Measurements from ENCODE around the gene PLCB1. TPM values are rescaled to one million over a fixed set of nuclear protein-coding genes. Genes with fewer than 3 reads are reported as not detected.
"Not testable (repeated sequence)": the region's sequence is repeated elsewhere in the genome, so short reads cannot be mapped to it uniquely, and the experiment has no call there.

The PLCB1 gene
- polyA plus RNA-seq, 4 donors: 1.8 to 5.4 (median 2.0) TPM

GRCh38 chr20:8159217-8159616 lies 27.2 kb downstream of the PLCB1 start:
- H3K4me3 ChIP-seq (ENCODE audit: low read depth in 1 of 3, low read length in 3 of 3); H3K36me3 ChIP-seq (ENCODE audit: control insufficient read depth in 3 of 3, insufficient read depth in 2 of 3, low read depth in 1 of 3, low read length in 3 of 3); H3K27ac ChIP-seq (ENCODE audit: low read depth in 1 of 3, low read length in 2 of 3); H3K27me3 ChIP-seq (ENCODE audit: control insufficient read depth in 3 of 3, insufficient read depth in 3 of 3, low read length in 3 of 3); FAIRE-seq; H3K4me1 ChIP-seq (ENCODE audit: control insufficient read depth in 3 of 3, insufficient read depth in 2 of 3, low read depth in 1 of 3, low read length in 2 of 3); DNase-seq: not testable (repeated sequence)
- H3K9me3 ChIP-seq (ENCODE audit: control insufficient read depth in 2 of 2, insufficient read depth in 1 of 2, low read depth in 1 of 2, low read length in 1 of 2): peaks cover 0 to 11% of the 10 kb centered on the region in 2 donors
- 50 to 100% (median 95%) methylated on average over 1 of the region's 1 CpG for whole genome bisulfite sequencing, 3 donors

DNA sequence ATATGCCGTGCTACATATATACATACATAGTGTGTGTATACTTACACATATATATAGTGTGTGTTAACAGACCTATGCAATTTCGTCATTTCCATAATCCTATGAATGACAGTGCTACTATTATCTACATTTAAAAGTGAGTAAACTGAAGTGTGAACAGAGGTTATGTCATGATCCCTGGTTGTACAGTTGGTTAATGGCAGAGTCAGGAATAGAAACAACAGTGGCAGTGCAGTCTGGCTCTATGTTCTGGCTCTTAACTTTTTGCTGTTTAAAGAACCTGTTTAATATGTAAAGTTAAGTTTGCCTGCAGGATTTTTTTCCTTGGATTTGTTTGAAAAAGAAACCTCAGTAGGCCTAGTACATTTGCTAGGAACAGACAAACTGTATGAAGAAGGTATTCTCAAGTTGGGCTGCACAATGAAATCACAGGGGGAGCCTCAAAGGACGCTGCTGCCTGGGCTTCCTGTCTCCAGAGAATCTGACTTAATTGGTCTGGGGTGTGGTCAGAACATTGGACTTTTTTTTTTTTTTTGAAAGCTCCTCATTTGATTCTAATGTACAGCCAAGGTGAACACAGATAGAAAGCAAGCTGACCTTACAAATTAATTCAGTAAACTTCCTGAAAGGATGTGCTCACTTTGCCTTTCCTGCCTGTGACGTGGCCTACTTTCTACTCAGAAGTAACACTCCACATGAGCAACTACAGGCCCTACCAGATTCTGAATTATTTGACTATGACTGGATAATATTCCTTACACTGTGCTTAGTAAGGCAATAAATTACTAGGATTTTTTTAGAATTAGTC lies 29.4 kb downstream of the PLCB1 start:
- Histone ChIP-seq H3K9me3 (ENCODE audit: control insufficient read depth in 2 of 2, insufficient read depth in 1 of 2, low read depth in 1 of 2, low read length in 1 of 2) (peaks cover 0 to 11% of the 10 kb centered on the region in 2 donors), H3K4me1 (ENCODE audit: control insufficient read depth in 3 of 3, insufficient read depth in 2 of 3, low read depth in 1 of 3, low read length in 2 of 3) (peaks cover 0 to 6% (median 0%) of the 10 kb centered on the region in 3 donors), H3K27ac (ENCODE audit: low read depth in 1 of 3, low read length in 2 of 3) (no peak overlapping the region), H3K36me3 (ENCODE audit: control insufficient read depth in 3 of 3, insufficient read depth in 2 of 3, low read depth in 1 of 3, low read length in 3 of 3) (no peaks in the 10 kb centered on the region), H3K27me3 (ENCODE audit: control insufficient read depth in 3 of 3, insufficient read depth in 3 of 3, low read length in 3 of 3) (no peaks in the 10 kb centered on the region), H3K4me3 (ENCODE audit: low read depth in 1 of 3, low read length in 3 of 3) (no peak overlapping the region)
- 42 to 58% (median 53%) methylated on average over 4 of the region's 4 CpGs for WGBS, 3 donors
- DNase-seq (peak; percentile 3 to 57), FAIRE-seq (no peak)

DNA sequence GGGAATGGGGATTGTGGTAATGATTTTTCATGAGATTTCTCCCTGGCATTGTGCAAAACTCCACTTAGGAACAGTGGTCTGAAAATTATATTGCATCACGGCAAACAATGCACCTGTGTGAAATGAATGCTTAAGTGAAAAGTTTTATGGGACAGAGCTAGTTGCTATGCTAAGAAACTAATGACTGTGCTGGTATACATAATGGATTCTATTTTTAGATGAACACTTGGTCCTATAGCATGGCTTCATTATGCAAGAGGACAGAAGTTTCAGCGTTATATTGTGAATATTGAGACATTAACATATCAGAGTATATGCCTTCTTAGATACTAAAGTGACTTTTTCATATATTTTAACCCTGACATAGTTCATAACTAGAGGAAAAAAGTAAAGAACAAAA lies 30.5 kb downstream of the PLCB1 start:
- peaks cover 0 to 11% of the 10 kb centered on the region in 2 donors for H3K9me3 ChIP-seq (ENCODE audit: control insufficient read depth in 2 of 2, insufficient read depth in 1 of 2, low read depth in 1 of 2, low read length in 1 of 2)
- H3K27me3 ChIP-seq (ENCODE audit: control insufficient read depth in 3 of 3, insufficient read depth in 3 of 3, low read length in 3 of 3): no peaks in the 10 kb centered on the region
- no peaks in the 10 kb centered on the region for H3K36me3 ChIP-seq (ENCODE audit: control insufficient read depth in 3 of 3, insufficient read depth in 2 of 3, low read depth in 1 of 3, low read length in 3 of 3)
- H3K4me1 ChIP-seq (ENCODE audit: control insufficient read depth in 3 of 3, insufficient read depth in 2 of 3, low read depth in 1 of 3, low read length in 2 of 3): peaks cover 0 to 6% (median 0%) of the 10 kb centered on the region in 3 donors
- no peak overlapping the region for H3K4me3 ChIP-seq (ENCODE audit: low read depth in 1 of 3, low read length in 3 of 3)
- FAIRE-seq (no peak), DNase-seq (no peak)
- H3K27ac ChIP-seq (ENCODE audit: low read depth in 1 of 3, low read length in 2 of 3): no peak overlapping the region
- WGBS, 3 donors: 86 to 97% (median 93%) methylated on average over 2 of the region's 2 CpGs

DNA sequence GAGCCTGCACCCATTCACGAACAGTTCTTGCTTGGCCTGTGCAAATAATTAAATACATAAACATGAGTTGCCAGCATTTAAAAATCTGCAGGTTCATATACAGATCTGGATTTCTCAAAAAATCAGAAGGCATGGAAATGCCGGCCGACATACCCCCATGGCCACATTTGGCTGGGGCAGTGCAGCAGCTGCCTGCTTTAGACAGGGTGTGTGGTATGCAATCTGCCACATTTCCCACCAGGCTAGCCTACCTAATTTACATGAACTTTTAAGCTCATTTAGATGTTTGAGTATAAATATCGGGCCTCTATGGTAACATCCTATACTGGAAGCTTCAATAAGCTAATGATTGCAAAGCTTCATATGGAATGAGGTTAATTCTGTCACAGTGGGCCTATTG lies 31.5 kb downstream of the PLCB1 start:
- FAIRE-seq (no peak), DNase-seq (no peak)
- H3K27ac ChIP-seq (ENCODE audit: low read depth in 1 of 3, low read length in 2 of 3): no peak overlapping the region
- peaks cover 0 to 6% (median 0%) of the 10 kb centered on the region in 3 donors for H3K4me1 ChIP-seq (ENCODE audit: control insufficient read depth in 3 of 3, insufficient read depth in 2 of 3, low read depth in 1 of 3, low read length in 2 of 3)
- H3K9me3 ChIP-seq (ENCODE audit: control insufficient read depth in 2 of 2, insufficient read depth in 1 of 2, low read depth in 1 of 2, low read length in 1 of 2): peaks cover 0 to 11% of the 10 kb centered on the region in 2 donors
- H3K27me3 ChIP-seq (ENCODE audit: control insufficient read depth in 3 of 3, insufficient read depth in 3 of 3, low read length in 3 of 3): no peaks in the 10 kb centered on the region
- WGBS, 3 donors: 93 to 96% (median 94%) methylated on average over 4 of the region's 4 CpGs
- no peak overlapping the region for H3K4me3 ChIP-seq (ENCODE audit: low read depth in 1 of 3, low read length in 3 of 3)
- no peaks in the 10 kb centered on the region for H3K36me3 ChIP-seq (ENCODE audit: control insufficient read depth in 3 of 3, insufficient read depth in 2 of 3, low read depth in 1 of 3, low read length in 3 of 3)

- Histone ChIP-seq H3K4me3 (ENCODE audit: low read depth in 1 of 3, low read length in 3 of 3) (no peak overlapping the region), H3K27ac (ENCODE audit: low read depth in 1 of 3, low read length in 2 of 3) (no peak overlapping the region), H3K4me1 (ENCODE audit: control insufficient read depth in 3 of 3, insufficient read depth in 2 of 3, low read depth in 1 of 3, low read length in 2 of 3) (peaks cover 0 to under 1% (median 0%) of the 10 kb centered on the region in 3 donors), H3K36me3 (ENCODE audit: control insufficient read depth in 3 of 3, insufficient read depth in 2 of 3, low read depth in 1 of 3, low read length in 3 of 3) (no peaks in the 10 kb centered on the region), H3K9me3 (ENCODE audit: control insufficient read depth in 2 of 2, insufficient read depth in 1 of 2, low read depth in 1 of 2, low read length in 1 of 2) (no peaks in the 10 kb centered on the region), H3K27me3 (ENCODE audit: control insufficient read depth in 3 of 3, insufficient read depth in 3 of 3, low read length in 3 of 3) (no peaks in the 10 kb centered on the region)
- no peak for DNase-seq
- 92 to 95% (median 93%) methylated on average over 7 of the region's 7 CpGs for WGBS, 3 donors
- no peak for FAIRE-seq
Measured at GRCh38 chr20:8166730-8167129, 34.7 kb downstream of the PLCB1 start.

DNA sequence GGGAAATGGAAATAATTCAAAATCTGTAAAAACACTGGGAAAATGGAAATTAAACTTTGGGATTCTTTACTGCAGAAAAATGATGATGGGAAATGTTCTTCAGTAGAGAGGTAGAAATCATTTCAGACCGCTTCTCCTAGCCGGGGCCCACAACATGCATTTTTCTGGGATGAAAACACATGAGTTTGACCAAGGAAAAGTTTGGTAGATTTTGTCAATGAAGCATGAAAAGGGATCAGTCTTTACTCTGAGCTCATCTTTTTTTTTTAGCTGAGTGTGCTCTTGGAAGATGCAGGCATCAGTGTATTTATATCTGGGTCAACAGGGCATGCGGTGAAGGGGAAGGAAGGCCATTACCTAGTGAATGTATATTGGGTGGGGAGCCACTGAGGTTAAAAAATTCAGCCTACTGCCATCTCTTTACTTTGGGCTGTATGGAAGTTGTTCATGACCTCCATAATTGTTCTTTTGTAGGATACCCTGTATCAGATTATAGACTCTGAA lies 36.8 kb downstream of the PLCB1 start:
- Histone ChIP-seq H3K36me3 (ENCODE audit: control insufficient read depth in 3 of 3, insufficient read depth in 2 of 3, low read depth in 1 of 3, low read length in 3 of 3) (no peaks in the 10 kb centered on the region), H3K27me3 (ENCODE audit: control insufficient read depth in 3 of 3, insufficient read depth in 3 of 3, low read length in 3 of 3) (no peaks in the 10 kb centered on the region), H3K4me1 (ENCODE audit: control insufficient read depth in 3 of 3, insufficient read depth in 2 of 3, low read depth in 1 of 3, low read length in 2 of 3) (no peaks in the 10 kb centered on the region), H3K4me3 (ENCODE audit: low read depth in 1 of 3, low read length in 3 of 3) (no peak overlapping the region), H3K9me3 (ENCODE audit: control insufficient read depth in 2 of 2, insufficient read depth in 1 of 2, low read depth in 1 of 2, low read length in 1 of 2) (no peaks in the 10 kb centered on the region), H3K27ac (ENCODE audit: low read depth in 1 of 3, low read length in 2 of 3) (no peak overlapping the region)
- DNase-seq (no peak), FAIRE-seq (no peak)
- 91 to 96% (median 95%) methylated on average over 3 of the region's 3 CpGs for WGBS, 3 donors

DNA sequence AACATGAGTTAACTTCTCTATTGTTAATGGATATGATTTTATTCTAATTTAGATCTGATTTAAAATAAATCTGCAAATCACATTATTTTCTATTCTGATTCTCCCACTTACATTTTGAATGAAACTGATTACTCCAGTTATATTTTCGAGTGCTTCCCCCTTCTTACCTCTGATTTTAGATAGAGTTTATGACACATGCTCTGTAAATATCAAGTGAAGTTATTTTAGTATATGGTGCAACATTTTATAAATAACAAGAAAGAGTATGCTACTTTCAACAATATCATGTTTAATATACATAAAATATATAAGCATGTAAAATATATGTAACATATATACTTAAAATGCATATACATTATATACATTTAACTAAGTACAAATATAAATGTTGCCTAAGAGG lies 38.9 kb downstream of the PLCB1 start:
- no peak for DNase-seq
- no peak overlapping the region for H3K27ac ChIP-seq (ENCODE audit: low read depth in 1 of 3, low read length in 2 of 3)
- H3K4me3 ChIP-seq (ENCODE audit: low read depth in 1 of 3, low read length in 3 of 3): no peak overlapping the region
- no peaks in the 10 kb centered on the region for H3K9me3 ChIP-seq (ENCODE audit: control insufficient read depth in 2 of 2, insufficient read depth in 1 of 2, low read depth in 1 of 2, low read length in 1 of 2)
- FAIRE-seq: peak; percentile 71
- no peaks in the 10 kb centered on the region for H3K36me3 ChIP-seq (ENCODE audit: control insufficient read depth in 3 of 3, insufficient read depth in 2 of 3, low read depth in 1 of 3, low read length in 3 of 3)
- H3K27me3 ChIP-seq (ENCODE audit: control insufficient read depth in 3 of 3, insufficient read depth in 3 of 3, low read length in 3 of 3): no peaks in the 10 kb centered on the region
- H3K4me1 ChIP-seq (ENCODE audit: control insufficient read depth in 3 of 3, insufficient read depth in 2 of 3, low read depth in 1 of 3, low read length in 2 of 3): no peaks in the 10 kb centered on the region
- 78 to 85% (median 83%) methylated on average over 1 of the region's 1 CpG for WGBS, 3 donors

DNA sequence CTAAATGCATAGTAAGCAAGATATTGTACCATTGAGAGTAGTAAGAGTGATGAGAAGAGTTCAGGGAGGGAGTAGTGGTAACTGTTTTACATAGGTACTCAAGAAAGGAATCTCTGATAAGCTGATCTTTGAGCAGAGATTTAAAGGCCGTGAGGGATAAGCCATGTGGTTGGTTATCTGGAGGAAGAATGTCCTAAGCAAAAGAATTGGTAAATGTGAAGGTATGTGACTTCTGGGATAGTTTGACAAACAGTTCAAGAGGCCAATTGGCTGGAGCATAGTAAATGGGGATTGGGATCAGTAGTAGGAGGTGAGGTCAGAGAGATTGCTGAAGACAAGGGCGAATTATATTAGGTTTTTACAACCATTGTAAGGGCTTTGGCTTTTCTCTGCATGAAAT lies 40.1 kb downstream of the PLCB1 start:
- Histone ChIP-seq H3K9me3 (ENCODE audit: control insufficient read depth in 2 of 2, insufficient read depth in 1 of 2, low read depth in 1 of 2, low read length in 1 of 2) (no peaks in the 10 kb centered on the region), H3K27me3 (ENCODE audit: control insufficient read depth in 3 of 3, insufficient read depth in 3 of 3, low read length in 3 of 3) (no peaks in the 10 kb centered on the region), H3K27ac (ENCODE audit: low read depth in 1 of 3, low read length in 2 of 3) (no peak overlapping the region), H3K4me3 (ENCODE audit: low read depth in 1 of 3, low read length in 3 of 3) (no peak overlapping the region), H3K4me1 (ENCODE audit: control insufficient read depth in 3 of 3, insufficient read depth in 2 of 3, low read depth in 1 of 3, low read length in 2 of 3) (no peaks in the 10 kb centered on the region), H3K36me3 (ENCODE audit: control insufficient read depth in 3 of 3, insufficient read depth in 2 of 3, low read depth in 1 of 3, low read length in 3 of 3) (no peaks in the 10 kb centered on the region)
- WGBS, 3 donors: 75 to 86% (median 83%) methylated on average over 2 of the region's 2 CpGs
- FAIRE-seq (no peak), DNase-seq (no peak)
